K562 (cell line): ENCODE data around the gene CEP72. TPM values are rescaled to one million over a fixed set of nuclear protein-coding genes. Genes with fewer than 3 reads are reported as not detected.

Experiments
- ATAC-seq: fragments of 200-7000 bp; cut with Tn5 transposase; 3 replicates; pipeline ENCODE4 v1.9.1; 2020; ENCODE audit warnings: moderate library complexity
- BruUV-seq: library from RNA; stranded (reverse); fragments of 400-500 nt; replicated peaks from 2 replicates; lab custom pipeline; 2021; lab: Mats Ljungman, UMichigan
- CTCF ChIA-PET: fragments of 300-600 bp; formaldehyde crosslinking; extraction: SDS; loops from one replicate; lab custom pipeline; 2021; ENCODE audit warnings: low intra/inter-chr PET ratio; lab: Yijun Ruan, JAX
- POLR2A ChIA-PET: fragments of 300-600, 350-650 bp; sonication (Branson Sonifier 250); formaldehyde crosslinking; extraction: SDS; loops from one replicate; lab custom pipeline; 2021; ENCODE audit warnings: antibody characterized with exemption, inconsistent platforms; lab: Yijun Ruan, JAX
- DNase-seq, 4 experiments: peaks; one replicate each; pipeline versions ENCODE4 v3.0.0 to v3.0.0-alpha.2; 2011 to 2018; ENCODE audit warnings: low spot score in 3 of 4, mixed read lengths in 3 of 4; ENCODE audit errors: extremely low read depth in 1 of 4
- FAIRE-seq: peaks from 2 replicates; lab custom pipeline; 2011; peaks lifted over from hg19 to GRCh38; lab: Jason Lieb, UNC
- H2AFZ ChIP-seq: 2 replicates; pipeline ENCODE4 v1.6.0; 2011; ENCODE audit warnings: low read depth, low read length, control low read depth, inconsistent platforms
- H3K27ac ChIP-seq: fragments of 200-600 bp; 3 replicates; pipeline ENCODE4 v1.8.0; 2011; ENCODE audit warnings: low read depth, mild to moderate bottlenecking, control low read depth, inconsistent platforms, low read length, moderate library complexity, mixed read lengths; ENCODE audit errors: extremely low read depth
- H3K27me3 ChIP-seq, 2 experiments: fragments of 300-600 bp in 1 of 2; 2 replicates in 1 of 2; 3 replicates in 1 of 2; pipeline versions ENCODE4 v1.6.0 to v1.8.0; 2011; ENCODE audit warnings: inconsistent platforms in 2 of 2, low read length in 2 of 2, mild to moderate bottlenecking in 1 of 2, mixed read lengths in 1 of 2, moderate library complexity in 1 of 2; ENCODE audit not compliant: control insufficient read depth in 2 of 2, insufficient read depth in 2 of 2
- H3K36me3 ChIP-seq: fragments of 300-600 bp; 3 replicates; pipeline ENCODE4 v1.8.0; 2011; ENCODE audit warnings: mild to moderate bottlenecking, low read length, inconsistent platforms; ENCODE audit not compliant: control insufficient read depth, insufficient read depth
- H3K4me1 ChIP-seq, 2 experiments: fragments of 200-600 bp in 1 of 2; replicated peaks in 1 of 2; 2 replicates in 1 of 2; 3 replicates in 1 of 2; pipeline versions ENCODE4 v1.5.1 to v1.8.0; 2011; ENCODE audit warnings: inconsistent platforms in 2 of 2, low read length in 2 of 2, mild to moderate bottlenecking in 1 of 2, mixed read lengths in 1 of 2, moderate library complexity in 1 of 2; ENCODE audit not compliant: control insufficient read depth in 2 of 2, insufficient read depth in 2 of 2
- H3K4me2 ChIP-seq: 2 replicates; pipeline ENCODE4 v1.6.1; 2011; ENCODE audit warnings: low read length, control low read depth, inconsistent platforms, mixed read lengths; ENCODE audit not compliant: insufficient read depth
- H3K4me3 ChIP-seq: fragments of 200-600 bp; sonication (generic), shearing (Covaris generic); 2 replicates; pipeline ENCODE4 v1.5.1; 2016; ENCODE audit warnings: control low read depth, inconsistent platforms
- H3K79me2 ChIP-seq: fragments of 200-600 bp; 3 replicates; pipeline ENCODE4 v1.8.0; 2011; ENCODE audit warnings: low read length, inconsistent platforms; ENCODE audit not compliant: control insufficient read depth, insufficient read depth
- H3K9ac ChIP-seq, 2 experiments: 2 replicates each; pipeline versions ENCODE4 v1.6.0 to v1.6.1; 2011; ENCODE audit warnings: low read depth in 2 of 2, low read length in 2 of 2, control low read depth in 1 of 2, inconsistent platforms in 1 of 2, mild to moderate bottlenecking in 1 of 2, mixed read lengths in 1 of 2; ENCODE audit not compliant: insufficient read depth in 1 of 2
- H3K9me1 ChIP-seq: one replicate; pipeline ENCODE4 v1.6.0; 2011; ENCODE audit warnings: inconsistent platforms, mild to moderate bottlenecking, low read length, moderate library complexity; ENCODE audit not compliant: control insufficient read depth, insufficient read depth
- H3K9me3 ChIP-seq: replicated peaks from 2 replicates; pipeline ENCODE4 v1.5.1; 2011; ENCODE audit warnings: low read depth, low read length, inconsistent platforms; ENCODE audit not compliant: control insufficient read depth, insufficient read depth
- H4K20me1 ChIP-seq: replicated peaks from 2 replicates; pipeline ENCODE4 v1.6.1; 2011; ENCODE audit warnings: low read length, inconsistent platforms, mixed read lengths; ENCODE audit not compliant: control insufficient read depth, insufficient read depth
- DNMT1 ChIP-seq: fragments of 450-650 bp; IDR thresholded peaks from 2 replicates; pipeline ENCODE4 v1.6.1; 2016; ENCODE audit warnings: antibody characterized with exemption, mild to moderate bottlenecking
- GABPA ChIP-seq: fragments of 200-800 bp; sonication (Bioruptor generic); conservative IDR thresholded peaks from 2 replicates; pipeline ENCODE4 v1.6.1; 2016; ENCODE audit warnings: low read depth, missing genetic modification characterization, missing compliant biosample characterization
- GTF2F1 ChIP-seq: IDR thresholded peaks from 2 replicates; pipeline ENCODE4 v1.6.1; 2011; ENCODE audit warnings: low read depth, low read length, improper control_type of control experiment
- HDAC1 ChIP-seq, 2 experiments: fragments of 450-650 bp; IDR thresholded peaks; 2 replicates each; pipeline ENCODE4 v1.6.1; 2016 to 2017; ENCODE audit warnings: inconsistent platforms in 1 of 2, mild to moderate bottlenecking in 1 of 2, moderate library complexity in 1 of 2
- KLF13 ChIP-seq: fragments of 450-650 bp; IDR thresholded peaks from 2 replicates; pipeline ENCODE4 v1.6.1; 2016; ENCODE audit warnings: missing genetic modification characterization, low read depth, mild to moderate bottlenecking, missing compliant biosample characterization, moderate library complexity, borderline replicate concordance
- PHF8 ChIP-seq: fragments of 200-600 bp; sonication (generic); IDR thresholded peaks from 2 replicates; pipeline ENCODE4 v1.6.1; 2012; ENCODE audit warnings: mixed run types, mild to moderate bottlenecking, inconsistent platforms, low read length, moderate library complexity, borderline replicate concordance
- SAFB2 ChIP-seq: fragments of 200-400 bp; formaldehyde crosslinking; IDR thresholded peaks from 2 replicates; pipeline ENCODE4 v1.6.1; 2018; ENCODE audit warnings: borderline replicate concordance, low read length, low read depth, moderate library complexity; ENCODE audit not compliant: severe bottlenecking
- ZNF239 ChIP-seq: fragments of 250-450 bp; sonication (Bioruptor Pico); IDR thresholded peaks from 2 replicates; pipeline ENCODE4 v1.4.0; 2020; ENCODE audit warnings: mild to moderate bottlenecking
- ZNF253 ChIP-seq: fragments of 250-450 bp; sonication (Bioruptor Pico); conservative IDR thresholded peaks from 2 replicates; pipeline ENCODE4 v1.6.1; 2021; ENCODE audit warnings: mild to moderate bottlenecking
- WGBS: fragments of 100-300 bp; shearing (Covaris generic); methylation state at CpG from one replicate; pipeline ENCODE4 v1.1.6; 2016; ENCODE audit warnings: low coverage, mixed read lengths; ENCODE audit not compliant: insufficient coverage; ENCODE audit errors: missing lambda C conversion rate; 5-methylcytosine and 5-hydroxymethylcytosine counted together
- in situ Hi-C: fragments of 300-500 bp; cut with MboI; formaldehyde crosslinking; loops from 4 replicates; pipeline ENCODE4 v1.15.0; 2018; ENCODE audit warnings: inconsistent platforms, mixed read lengths
- intact Hi-C: fragments of 100-400 bp; cut with micrococcal nuclease; formaldehyde crosslinking; loops from 2 replicates; pipeline ENCODE4 v1.14.2; 2022
- polyA plus RNA-seq, 8 experiments: library from polyadenylated mRNA; depleted of rRNA in 4 of 8; stranded (reverse) in 5 of 8; unstranded in 3 of 8; fragments of >200 nt; fragmentation: Nextera tagmentation in 2 of 8; fragmentation: Illumina TruSeq in 1 of 8; extraction: Ambion mirVana in 2 of 8; extraction: Trizol in 1 of 8; gene quantifications; 2 replicates each; pipeline versions ENCODE4 v1.2.1 to v1.2.3, GENCODE V29; 2011 to 2014; ENCODE audit warnings: inconsistent platforms in 1 of 8, missing spikeins in 1 of 8
- total RNA-seq, 7 experiments: library from RNA; depleted of rRNA in 6 of 7; stranded (reverse); fragments of >200 nt in 6 of 7; fragmentation: Illumina TruSeq in 2 of 7; extraction: Trizol in 2 of 7; gene quantifications; 2 replicates each; pipeline versions ENCODE4 v1.2.1 to v1.2.3, GENCODE V29; 2011 to 2021; ENCODE audit warnings: low replicate concordance in 1 of 7

The CEP72 gene
- total and polyA plus RNA-seq, 9 of the 15 experiments (the other 6 are each of a cell fraction or from before 2014, with no cell fraction given), result 0.89 to 38.1 (median 14.2) TPM

GRCh38 chr5:597871-598563, 14.1 kb upstream of the CEP72 start:
- no peaks in the 10 kb centered on the region for H3K9me1 ChIP-seq
- intact Hi-C loops, result no loop called here
- peak; percentile 62 for FAIRE-seq
- WGBS, result 0% methylated on average over 10 of the region's 10 CpGs
- no peak overlapping the region for H3K9ac ChIP-seq
- no peak overlapping the region for H3K4me2 ChIP-seq
- CTCF ChIA-PET, result no interaction called here
- H3K9me3 ChIP-seq, result no peaks in the 10 kb centered on the region
- no peak for DNase-seq
- 0 out of 2 replicates have a peak, but pooled peaks cover 5% of the 10 kb centered on the region for H4K20me1 ChIP-seq
- no peak for ATAC-seq
- H3K27me3 ChIP-seq, result peaks cover 66 to 74% of the 10 kb centered on the region in 2 experiments
- peaks cover 0 to 10% of the 10 kb centered on the region in 2 experiments; a peak in 1 of 5 replicates for H3K4me1 ChIP-seq
- no peaks in the 10 kb centered on the region for H3K79me2 ChIP-seq
- H2AFZ ChIP-seq, result no peak overlapping the region
- H3K27ac ChIP-seq, result no peak overlapping the region
- no peak overlapping the region for H3K4me3 ChIP-seq
- TF ChIP-seq ZNF239 (CRISPR knock-in tag), result no peak
- TF ChIP-seq ZNF253 (CRISPR knock-in tag), result no peak
- no peak for TF ChIP-seq GABPA
- no peak for TF ChIP-seq GTF2F1
- TF ChIP-seq KLF13 (tag), result no peak
- TF ChIP-seq SAFB2, result no peak
- no peak for TF ChIP-seq DNMT1
- no peak for TF ChIP-seq PHF8
- TF ChIP-seq HDAC1 (IDR thresholded peaks at IDR 0.05), result no peak
- POLR2A ChIA-PET, result no interaction called here
- BruUV-seq, result no TSS peak
- in situ Hi-C loops, result no loop called here
- H3K36me3 ChIP-seq, result no peaks in the 10 kb centered on the region
